ENCODE results near the gene CSAG3. TPM values are rescaled to one million over a fixed set of nuclear protein-coding genes. Genes with fewer than 3 reads are reported as not detected.
"Not testable (repeated sequence)": the region's sequence is repeated elsewhere in the genome, so short reads cannot be mapped to it uniquely, and the experiment has no call there.

The CSAG3 gene
- total RNA-seq: not detected
- polyA plus RNA-seq: not detected
- long read RNA-seq, donor 1: 0 reads
- long read RNA-seq, donor 2: 0 reads
- long read RNA-seq, donor 3: 0 reads

GRCh38 chrX:152758918-152759317, at the start of gene CSAG3:
Gene CSAG3 (plus strand): TSS chrX:152759218.
- H3K27me3 ChIP-seq; ATAC-seq; intact Hi-C loops (cut with DNase I); H3K9me3 ChIP-seq; H3K36me3 ChIP-seq; H3K4me3 ChIP-seq; DNase-seq; H3K27ac ChIP-seq; H3K4me1 ChIP-seq: not testable (repeated sequence)
- WGBS, 4 donors: no CpG with 5 or more reads among the region's 2 CpGs

DNA sequence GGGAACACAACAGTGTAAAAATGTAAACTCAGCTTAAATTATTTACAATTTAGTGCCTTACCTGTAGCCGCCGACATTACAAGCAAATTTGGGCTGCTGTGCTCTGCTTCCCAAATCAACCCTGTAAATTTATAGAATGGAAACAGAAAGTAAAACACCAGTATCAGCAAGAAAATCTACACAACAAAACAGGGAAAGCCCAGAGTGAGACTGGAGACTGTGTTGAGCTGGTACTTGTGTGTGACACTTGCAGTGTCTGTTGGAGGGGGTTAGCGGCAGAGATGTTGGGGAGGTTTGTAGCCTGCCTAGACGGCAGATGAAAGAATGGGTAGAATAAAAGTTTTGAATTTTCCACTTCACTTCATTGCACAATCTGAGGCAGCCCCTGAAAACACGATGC, 45.8 kb upstream of the CSAG3 start:
- intact Hi-C loops (cut with DNase I); H3K27me3 ChIP-seq; H3K4me3 ChIP-seq; H3K27ac ChIP-seq; DNase-seq; H3K36me3 ChIP-seq; ATAC-seq; H3K9me3 ChIP-seq; H3K4me1 ChIP-seq: not testable (repeated sequence)
- WGBS, 4 donors: no CpG with 5 or more reads among the region's 5 CpGs

DNA sequence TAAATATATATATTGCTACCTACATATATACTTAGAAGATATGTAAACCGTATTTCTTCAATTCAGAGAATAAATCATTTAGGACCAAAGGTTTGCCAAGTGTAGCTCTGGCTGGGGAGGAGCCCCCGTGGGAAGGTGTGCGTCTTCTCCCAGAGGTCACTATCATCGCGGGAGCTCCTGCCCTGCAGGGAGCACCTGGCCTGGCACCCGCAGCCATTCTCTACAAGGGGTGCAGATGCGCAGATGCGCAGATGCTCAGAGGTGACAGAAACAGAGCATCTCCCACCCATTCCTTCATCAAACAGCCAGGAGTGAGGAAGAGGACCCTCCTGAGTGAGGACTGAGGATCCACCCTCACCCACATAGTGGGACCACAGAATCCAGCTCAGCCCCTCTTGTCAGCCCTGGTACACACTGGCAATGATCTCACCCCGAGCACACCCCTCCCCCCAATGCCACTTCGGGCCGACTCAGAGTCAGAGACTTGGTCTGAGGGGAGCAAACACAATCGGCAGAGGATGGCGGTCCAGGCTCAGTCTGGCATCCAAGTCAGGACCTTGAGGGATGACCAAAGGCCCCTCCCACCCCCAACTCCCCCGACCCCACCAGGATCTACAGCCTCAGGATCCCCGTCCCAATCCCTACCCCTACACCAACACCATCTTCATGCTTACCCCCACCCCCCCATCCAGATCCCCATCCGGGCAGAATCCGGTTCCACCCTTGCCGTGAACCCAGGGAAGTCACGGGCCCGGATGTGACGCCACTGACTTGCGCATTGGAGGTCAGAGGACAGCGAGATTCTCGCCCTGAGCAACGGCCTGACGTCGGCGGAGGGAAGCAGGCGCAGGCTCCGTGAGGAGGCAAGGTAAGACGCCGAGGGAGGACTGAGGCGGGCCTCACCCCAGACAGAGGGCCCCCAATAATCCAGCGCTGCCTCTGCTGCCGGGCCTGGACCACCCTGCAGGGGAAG, 44.9 kb upstream of the CSAG3 start, which contains the start of gene MAGEA2B:
Gene MAGEA2B (plus strand): TSS at position 814 of the 973 bp plus-strand sequence. CDS start 2,479 bp downstream, outside the sequence.
- H3K9me3 ChIP-seq; H3K4me3 ChIP-seq; H3K4me1 ChIP-seq; H3K36me3 ChIP-seq; ATAC-seq; H3K27ac ChIP-seq; H3K27me3 ChIP-seq; intact Hi-C loops (cut with DNase I); DNase-seq: not testable (repeated sequence)
- WGBS, 4 donors: no CpG with 5 or more reads among the region's 35 CpGs

- 57 to 66% (median 61%) methylated on average over 7 of the region's 7 CpGs for WGBS, 4 donors
- ATAC-seq (no peak), DNase-seq (no peak)
- Histone ChIP-seq H3K9me3 (no peaks in the 10 kb centered on the region), H3K36me3 (no peaks in the 10 kb centered on the region), H3K27ac (no peak overlapping the region), H3K4me1 (no peaks in the 10 kb centered on the region), H3K4me3 (no peak overlapping the region), H3K27me3 (no peaks in the 10 kb centered on the region)
- TF ChIP-seq POLR2A (IDR thresholded peaks at IDR 0.05) (no peak), CTCF (IDR thresholded peaks at IDR 0.05) (no peak)
- intact Hi-C loops (cut with DNase I): no loop called here
Measured at GRCh38 chrX:152725409-152725808, 33.6 kb upstream of the CSAG3 start.

GRCh38 chrX:152733261-152733975, 25.6 kb upstream of the CSAG3 start, which contains the start of the genes CSAG1 and MAGEA12:
Gene CSAG1 (minus strand): TSS chrX:152733721. CDS start chrX:152732460, 1,261 bp downstream.
Gene MAGEA12 (plus strand): TSS chrX:152733757. CDS start chrX:152736162, 2,405 bp downstream.
- no peaks in the 10 kb centered on the region for H3K4me1 ChIP-seq
- DNase-seq (no peak), ATAC-seq (no peak)
- TF ChIP-seq POLR2A (IDR thresholded peaks at IDR 0.05): no peak
- no peak for TF ChIP-seq CTCF (IDR thresholded peaks at IDR 0.05)
- H3K9me3 ChIP-seq: no peaks in the 10 kb centered on the region
- no peaks in the 10 kb centered on the region for H3K27me3 ChIP-seq
- no peak within 1 kb of the TSS for H3K27ac ChIP-seq
- WGBS, 4 donors: 82 to 92% (median 86%) methylated on average over 9 to 19 of the region's 21 CpGs
- no peak within 1 kb of the TSS for H3K4me3 ChIP-seq
- no peaks in the 10 kb centered on the region for H3K36me3 ChIP-seq
- intact Hi-C loops (cut with DNase I): no loop called here

- H3K4me1 ChIP-seq; H3K27ac ChIP-seq; H3K4me3 ChIP-seq; H3K36me3 ChIP-seq; intact Hi-C loops (cut with DNase I); ATAC-seq; H3K27me3 ChIP-seq; DNase-seq; H3K9me3 ChIP-seq: not testable (repeated sequence)
- WGBS, 4 donors: 87 to 94% (median 93%) methylated on average over 13 to 22 of the region's 22 CpGs
Measured at GRCh38 chrX:152734143-152734858, 24.7 kb upstream of the CSAG3 start.
